ENCODE results near the gene BSN.

The BSN gene

GRCh38 chr3:49630784-49631183, 76.5 kb downstream of the BSN start:
- DNase-seq, result no peak

GRCh38 chr3:49634736-49635135, 80.5 kb downstream of the BSN start:
- no peak for DNase-seq

- no peak for DNase-seq
These were observed 82.8 kb downstream of the BSN start for GRCh38 chr3:49636883-49637609.

GRCh38 chr3:49638445-49638844, 84.2 kb downstream of the BSN start:
- no peak for DNase-seq

- DNase-seq, result no peak
These were observed 85.3 kb downstream of the BSN start for GRCh38 chr3:49639551-49639950.

GRCh38 chr3:49641292-49641691, 87.0 kb downstream of the BSN start:
- DNase-seq, result no peak

GRCh38 chr3:49641921-49642707, 87.8 kb downstream of the BSN start:
- DNase-seq, result no peak

GRCh38 chr3:49642708-49643145, 88.5 kb downstream of the BSN start:
- DNase-seq, result no peak

GRCh38 chr3:49644684-49645083, 90.4 kb downstream of the BSN start:
- no peak for DNase-seq

GRCh38 chr3:49646236-49646635, 92.0 kb downstream of the BSN start:
- no peak for DNase-seq

- DNase-seq, result no peak
These were observed 93.5 kb downstream of the BSN start for GRCh38 chr3:49647741-49648140.

- DNase-seq, result no peak
These were observed 94.2 kb downstream of the BSN start for GRCh38 chr3:49648354-49649019.

GRCh38 chr3:49649576-49649975, 95.3 kb downstream of the BSN start:
- no peak for DNase-seq

- no peak for DNase-seq
These were observed 95.9 kb downstream of the BSN start for GRCh38 chr3:49650177-49650576.

- DNase-seq, result no peak
These were observed 96.4 kb downstream of the BSN start for GRCh38 chr3:49650637-49651036.

- DNase-seq, result no peak
These were observed 98.1 kb downstream of the BSN start for GRCh38 chr3:49652218-49652902.

GRCh38 chr3:49652903-49653415, 98.7 kb downstream of the BSN start:
- DNase-seq, result no peak

- DNase-seq, result no peak
These were observed 99.3 kb downstream of the BSN start for GRCh38 chr3:49653621-49654020.

GRCh38 chr3:49654176-49654825, 100.0 kb downstream of the BSN start:
- DNase-seq, result no peak

- no peak for DNase-seq
These were observed 100.8 kb downstream of the BSN start for GRCh38 chr3:49654955-49655556.

GRCh38 chr3:49655731-49656285, 101.5 kb downstream of the BSN start:
- no peak for DNase-seq
